ENCODE data around the gene PLEKHD1. TPM values are rescaled to one million over a fixed set of nuclear protein-coding genes. Genes with fewer than 3 reads are reported as not detected.

PLEKHD1 gene
- total and polyA plus RNA-seq, 2 donors (not counting 1 experiment from before 2014, with no cell fraction given), result 0.12 TPM

- intact Hi-C loops (cut with micrococcal nuclease), result no loop called here
These were observed 15.6 kb upstream of the PLEKHD1 start for GRCh38 chr14:69468949-69469348.

GRCh38 chr14:69471436-69471835, 13.1 kb upstream of the PLEKHD1 start:
- DNase-seq (no peak), ATAC-seq (ENCODE audit: low read depth) (no peak)
- Mint-ChIP-seq H3K27ac (no peak overlapping the region), H3K4me3 (no peak overlapping the region), H3K9me3 (ENCODE audit: insufficient read depth) (no peaks in the 10 kb centered on the region), H3K27me3 (peaks cover 20% of the 10 kb centered on the region), H3K4me1 (no peaks in the 10 kb centered on the region)
- H3K9me3 ChIP-seq (ENCODE audit: control extremely low read depth in 1 of 3, control insufficient read depth in 2 of 3, insufficient read depth in 1 of 3, low read length in 2 of 3), result peaks cover 0 to 3% (median 0%) of the 10 kb centered on the region in 3 donors
- 97% methylated on average over 2 of the region's 3 CpGs for WGBS (ENCODE audit: insufficient coverage)
- no peaks in the 10 kb centered on the region for H3K36me3 ChIP-seq (replicated peaks in 1 of 2; ENCODE audit: control extremely low read depth in 1 of 2, control insufficient read depth in 1 of 2, extremely low read depth in 1 of 2, insufficient read depth in 2 of 2, low read length in 1 of 2)
- peaks cover 0 to 9% (median 2%) of the 10 kb centered on the region in 4 experiments for H3K27me3 ChIP-seq (replicated peaks in 1 of 4; ENCODE audit: control extremely low read depth in 1 of 4, control insufficient read depth in 3 of 4, insufficient read depth in 4 of 4, low read length in 3 of 4)
- no peak overlapping the region for H3K9ac ChIP-seq (ENCODE audit: low read length)
- TF ChIP-seq EZH2 (IDR thresholded peaks at IDR 0.05; ENCODE audit: borderline replicate concordance, insufficient read depth, low read depth, low read length, poor library complexity, severe bottlenecking) (no peak), CTCF (IDR thresholded peaks at IDR 0.05) (no peak)
- H3K4me3 ChIP-seq (ENCODE audit: control extremely low read depth in 1 of 5, extremely low read depth in 1 of 5, insufficient read depth in 1 of 5, low read depth in 2 of 5, low read length in 4 of 5), result no peak overlapping the region
- no peaks in the 10 kb centered on the region for H3K79me2 ChIP-seq (ENCODE audit: control insufficient read depth, insufficient read depth, low read length)
- no peaks in the 10 kb centered on the region for H3K4me1 ChIP-seq (ENCODE audit: control insufficient read depth in 2 of 2, insufficient read depth in 2 of 2, low read length in 2 of 2)
- CTCF ChIA-PET, result interaction anchor here (1.8 to 2.1 kb wide), 2 partner anchors 12 to 15 kb away, joined by 4 to 7 read pairs; no protein-coding TSS in a partner anchor
- no peak overlapping the region for H3K4me2 ChIP-seq (replicated peaks; ENCODE audit: low read depth, low read length, poor library complexity, severe bottlenecking)
- no peak overlapping the region for H2AFZ ChIP-seq (ENCODE audit: insufficient read depth, low read depth, low read length, poor library complexity, severe bottlenecking)
- H4K20me1 ChIP-seq (ENCODE audit: control insufficient read depth, insufficient read depth, low read length, poor library complexity, severe bottlenecking), result no peaks in the 10 kb centered on the region
- POLR2A ChIA-PET, result no interaction called here
- H3K27ac ChIP-seq (ENCODE audit: low read length in 2 of 2), result no peak overlapping the region
- intact Hi-C loops (cut with micrococcal nuclease), result no loop called here

More at GRCh38 chr14:69468949-69469348, 15.6 kb upstream of the PLEKHD1 start:
- TF ChIP-seq CTCF (IDR thresholded peaks at IDR 0.05) (no peak), EZH2 (IDR thresholded peaks at IDR 0.05; ENCODE audit: borderline replicate concordance, insufficient read depth, low read depth, low read length, poor library complexity, severe bottlenecking) (no peak)
- Histone ChIP-seq H3K79me2 (ENCODE audit: control insufficient read depth, insufficient read depth, low read length) (no peaks in the 10 kb centered on the region), H4K20me1 (ENCODE audit: control insufficient read depth, insufficient read depth, low read length, poor library complexity, severe bottlenecking) (no peaks in the 10 kb centered on the region), H3K9me3 (ENCODE audit: control extremely low read depth in 1 of 3, control insufficient read depth in 2 of 3, insufficient read depth in 1 of 3, low read length in 2 of 3) (no peaks in the 10 kb centered on the region), H3K27ac (ENCODE audit: low read length in 2 of 2) (no peak overlapping the region), H3K4me3 (ENCODE audit: control extremely low read depth in 1 of 5, extremely low read depth in 1 of 5, insufficient read depth in 1 of 5, low read depth in 2 of 5, low read length in 4 of 5) (no peak overlapping the region), H3K4me2 (replicated peaks; ENCODE audit: low read depth, low read length, poor library complexity, severe bottlenecking) (no peak overlapping the region), H3K27me3 (replicated peaks in 1 of 4; ENCODE audit: control extremely low read depth in 1 of 4, control insufficient read depth in 3 of 4, insufficient read depth in 4 of 4, low read length in 3 of 4) (no peaks in the 10 kb centered on the region), H3K4me1 (ENCODE audit: control insufficient read depth in 2 of 2, insufficient read depth in 2 of 2, low read length in 2 of 2) (no peaks in the 10 kb centered on the region), H3K36me3 (replicated peaks in 1 of 2; ENCODE audit: control extremely low read depth in 1 of 2, control insufficient read depth in 1 of 2, extremely low read depth in 1 of 2, insufficient read depth in 2 of 2, low read length in 1 of 2) (no peaks in the 10 kb centered on the region), H2AFZ (ENCODE audit: insufficient read depth, low read depth, low read length, poor library complexity, severe bottlenecking) (no peak overlapping the region), H3K9ac (ENCODE audit: low read length) (no peak overlapping the region)
- ATAC-seq (ENCODE audit: low read depth) (no peak), DNase-seq (no peak)
- ChIA-PET CTCF (interaction anchor here (0.9 kb wide), 1 partner anchor 9 kb away, joined by 3 read pairs; no protein-coding TSS in a partner anchor), POLR2A (no interaction called here)
- Mint-ChIP-seq H3K27me3 (peaks cover 9% of the 10 kb centered on the region), H3K9me3 (ENCODE audit: insufficient read depth) (no peaks in the 10 kb centered on the region), H3K4me1 (no peaks in the 10 kb centered on the region), H3K4me3 (no peak overlapping the region), H3K27ac (no peak overlapping the region)
- no CpG with 5 or more reads among the region's 2 CpGs for WGBS (ENCODE audit: insufficient coverage)

Measured in B cell (primary cell).